NCI-H2196 treated with DMSO at 0.1 percent for 48 hours (cell line): Measurements from ENCODE around the gene SAA4.
"Not testable (repeated sequence)": the region's sequence is repeated elsewhere in the genome, so short reads cannot be mapped to it uniquely, and the experiment has no call there.

Source experiments
- DNase-seq: peaks from one replicate; lab custom pipeline; 2025; ENCODE audit not compliant: unreplicated experiment; lab: John Stamatoyannopoulos, UW

SAA4 gene

GRCh38 chr11:18236664-18237356 is at the start of gene SAA4:
Gene SAA4 (minus strand): TSS chr11:18236802. CDS start chr11:18235926, 876 bp downstream.
- DNase-seq: no peak

- no peak for DNase-seq
Observed at GRCh38 chr11:18285841-18286240, 49.2 kb upstream of the SAA4 start.

GRCh38 chr11:18282626-18283025 is 46.0 kb upstream of the SAA4 start:
- DNase-seq: no peak

GRCh38 chr11:18280438-18281045 is 43.9 kb upstream of the SAA4 start:
- DNase-seq: no peak

- no peak for DNase-seq
Observed at GRCh38 chr11:18277565-18278271, 41.1 kb upstream of the SAA4 start.

- no peak for DNase-seq
Observed at GRCh38 chr11:18271206-18271605, 34.6 kb upstream of the SAA4 start.

GRCh38 chr11:18270102-18270501 is 33.5 kb upstream of the SAA4 start:
- DNase-seq: no peak

- DNase-seq: not testable (repeated sequence)
Observed at GRCh38 chr11:18269252-18269651, 32.6 kb upstream of the SAA4 start.

- not testable (repeated sequence) for DNase-seq
Observed at GRCh38 chr11:18267335-18268133, 30.9 kb upstream of the SAA4 start.

- no peak for DNase-seq
Observed at GRCh38 chr11:18265949-18266348, 29.3 kb upstream of the SAA4 start, which contains the start of gene SAA1. Gene SAA1 (plus strand): TSS chr11:18266264. CDS start chr11:18266888, 624 bp downstream.

GRCh38 chr11:18264677-18265555 is 28.3 kb upstream of the SAA4 start:
- no peak for DNase-seq

- no peak for DNase-seq
Observed at GRCh38 chr11:18264035-18264434, 27.4 kb upstream of the SAA4 start.

- DNase-seq: not testable (repeated sequence)
Observed at GRCh38 chr11:18262681-18263350, 26.2 kb upstream of the SAA4 start.

GRCh38 chr11:18261721-18262120 is 25.1 kb upstream of the SAA4 start:
- no peak for DNase-seq

- no peak for DNase-seq
Observed at GRCh38 chr11:18259259-18259658, 22.7 kb upstream of the SAA4 start.

- DNase-seq: no peak
Observed at GRCh38 chr11:18254781-18255361, 18.3 kb upstream of the SAA4 start.

GRCh38 chr11:18253778-18254338 is 17.3 kb upstream of the SAA4 start:
- DNase-seq: no peak

GRCh38 chr11:18253233-18253632 is 16.6 kb upstream of the SAA4 start:
- no peak for DNase-seq

- no peak for DNase-seq
Observed at GRCh38 chr11:18248561-18248960, 12.0 kb upstream of the SAA4 start, which contains the start of gene SAA2. Gene SAA2 (minus strand): TSS chr11:18248668. CDS start chr11:18248011, 657 bp downstream.
